Nucleus accumbens (tissue), 56 donors: ENCODE results near the gene C7orf33.
"Not testable (repeated sequence)": the region's sequence is repeated elsewhere in the genome, so short reads cannot be mapped to it uniquely, and the experiment has no call there.

Experiments used
- DNase-seq, 56 donors: peaks; one replicate each; lab custom pipeline; 2025; lab: John Stamatoyannopoulos, UW

C7orf33 gene, protein sequence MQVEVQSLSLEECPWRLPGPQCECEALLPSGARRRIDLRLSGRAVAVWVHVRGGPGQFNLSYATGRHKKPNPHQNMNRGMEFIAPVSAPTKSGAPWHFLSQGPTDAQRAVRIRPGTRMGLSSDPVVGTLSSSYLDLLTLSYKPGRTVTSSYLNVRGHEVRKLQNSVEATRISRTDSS

DNA sequence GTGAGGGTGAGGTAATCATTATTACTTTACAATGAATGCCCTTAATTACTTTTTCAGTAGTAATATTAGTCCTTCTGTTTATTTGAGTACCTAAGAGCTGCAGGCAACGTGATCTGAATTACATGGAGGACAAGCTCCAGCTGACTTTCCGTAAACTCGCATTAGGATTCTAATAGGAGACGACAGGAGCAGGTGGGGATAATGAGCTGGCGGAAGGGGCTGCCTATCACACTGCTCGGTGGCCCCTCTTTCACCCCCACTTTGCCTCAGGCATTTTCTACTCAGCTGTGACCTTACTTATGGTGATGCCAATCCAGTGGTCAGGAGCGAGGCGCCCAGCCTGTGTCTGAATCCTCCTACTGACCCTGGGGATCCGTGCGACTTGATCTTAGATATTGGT, at the start of gene C7orf33:
Gene C7orf33, plus strand, starts transcription at position 296 of the 400 bp plus-strand sequence. CDS start 160 bp downstream, outside the sequence.
- no peak for DNase-seq

DNA sequence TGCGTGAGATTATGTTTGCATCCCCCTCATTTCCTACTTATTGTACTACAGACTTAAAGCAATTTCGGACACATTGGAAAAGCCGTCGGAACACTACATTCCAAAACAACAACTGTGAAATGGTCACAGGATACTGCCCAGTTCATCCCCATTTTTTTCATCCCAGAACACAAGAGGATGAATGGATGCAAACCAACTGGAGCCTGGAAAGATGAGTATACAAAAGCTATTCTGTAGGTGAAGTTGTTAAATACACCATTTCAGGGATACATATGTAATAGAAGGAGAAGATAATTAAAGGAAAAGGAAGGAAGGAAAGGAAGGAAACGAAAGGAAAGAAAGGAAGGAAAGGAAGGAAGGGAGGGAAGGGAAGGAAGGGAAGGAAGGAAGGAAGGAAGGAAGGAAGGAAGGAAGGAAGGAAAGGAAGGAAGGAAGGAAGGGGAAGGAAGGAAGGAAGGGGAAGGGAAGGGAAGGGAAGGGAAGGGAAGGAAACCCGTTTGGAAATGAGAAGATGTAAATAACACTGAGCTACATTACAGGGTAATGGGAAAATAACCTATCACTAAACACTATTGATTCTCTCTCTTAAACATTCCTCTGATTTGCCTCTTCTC, 48.6 kb upstream of the C7orf33 start:
- no peak for DNase-seq

DNA sequence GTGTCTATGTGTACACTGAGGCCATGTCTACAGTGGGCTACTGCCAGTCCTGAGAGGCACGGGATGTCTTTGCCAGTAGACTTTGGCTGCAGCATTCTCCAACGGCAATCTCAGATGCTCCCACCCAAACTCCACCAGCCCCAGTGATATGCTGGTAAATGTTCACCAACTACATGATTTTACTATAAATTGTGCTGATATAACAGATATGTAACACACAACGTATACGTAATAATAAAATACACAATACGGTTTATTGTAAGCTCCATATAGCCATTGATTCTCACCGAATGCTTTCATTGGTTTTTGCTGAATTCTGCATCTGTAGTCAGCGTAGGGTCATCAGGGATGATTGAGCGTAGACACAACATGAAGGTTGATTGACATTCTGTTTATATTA, 47.3 kb upstream of the C7orf33 start:
- no peak for DNase-seq

DNA sequence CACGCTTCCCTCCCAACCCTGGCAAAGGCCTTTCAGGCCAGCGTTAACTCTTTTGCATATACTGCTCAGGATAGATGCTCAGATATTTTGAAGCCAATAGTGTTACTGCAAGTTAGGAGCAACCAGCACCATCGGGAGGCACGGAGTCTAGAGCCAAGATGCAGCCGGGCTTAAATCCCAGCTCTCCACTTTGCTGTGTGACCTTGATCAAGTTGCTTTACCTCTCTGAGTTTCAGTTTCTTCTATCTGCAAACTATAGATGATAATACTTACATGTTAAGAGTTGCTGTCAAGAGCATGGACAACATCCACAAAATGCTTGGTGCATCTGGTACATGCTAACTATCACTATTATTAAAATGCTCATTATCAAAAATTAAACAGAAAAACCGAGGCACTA, 45.4 kb upstream of the C7orf33 start:
- DNase-seq, result no peak

DNA sequence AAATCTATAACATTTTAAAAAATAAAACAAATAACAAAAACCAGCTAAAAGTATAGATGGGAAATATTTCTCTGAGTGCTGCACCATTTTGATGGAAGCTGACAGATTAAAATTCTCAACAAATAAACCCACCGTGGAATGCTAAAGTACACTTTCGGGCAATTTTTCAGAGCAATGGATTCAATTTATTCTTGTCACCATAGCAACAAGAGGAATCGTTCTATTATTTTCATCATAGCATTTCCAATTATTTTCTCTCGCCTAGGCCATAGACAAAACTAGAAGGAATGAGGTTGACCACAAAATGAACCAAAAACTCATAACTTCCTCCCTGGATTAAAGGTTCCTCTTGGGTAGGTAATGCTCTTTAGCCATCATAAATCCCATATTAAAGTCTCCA, 44.6 kb upstream of the C7orf33 start:
- DNase-seq, result no peak

DNA sequence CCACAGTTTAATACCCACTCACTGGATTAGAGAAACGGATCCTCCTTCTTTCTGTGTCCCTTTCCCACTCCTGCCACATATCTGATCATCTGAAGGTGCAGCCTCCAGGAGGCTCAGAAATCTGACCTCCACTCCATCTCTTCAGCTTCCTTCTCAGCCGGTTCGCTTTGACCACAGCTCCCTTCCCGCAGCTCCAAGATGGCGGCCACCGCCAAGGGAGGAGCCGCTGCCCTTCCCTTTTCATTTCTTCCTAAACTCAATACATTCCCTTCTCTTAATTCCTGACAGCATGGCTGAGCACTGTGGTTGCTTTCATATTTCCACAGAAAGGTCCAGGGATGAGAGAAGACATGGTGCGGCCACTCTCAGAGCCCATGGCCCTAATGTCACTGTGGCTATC, 43.7 kb upstream of the C7orf33 start:
- no peak for DNase-seq

DNA sequence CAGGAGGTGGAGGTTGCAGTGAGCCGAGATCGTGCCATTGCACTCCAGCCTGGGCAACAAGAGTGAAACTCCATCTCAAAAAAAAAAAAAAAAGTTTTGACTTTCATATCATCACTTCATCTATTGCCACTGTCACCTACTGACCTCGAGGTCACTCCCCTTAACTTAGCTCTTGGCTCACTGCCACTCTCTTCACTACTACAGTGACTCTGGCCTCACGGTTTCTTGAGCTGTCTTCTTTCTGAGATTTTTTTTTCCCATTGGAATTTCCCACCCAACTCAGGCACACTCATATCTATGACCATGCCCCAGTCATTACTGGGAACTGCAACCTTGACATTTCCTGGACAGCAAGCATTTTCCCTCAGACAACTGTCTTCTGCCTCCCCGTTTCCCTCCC, 42.6 kb upstream of the C7orf33 start:
- no peak for DNase-seq

DNA sequence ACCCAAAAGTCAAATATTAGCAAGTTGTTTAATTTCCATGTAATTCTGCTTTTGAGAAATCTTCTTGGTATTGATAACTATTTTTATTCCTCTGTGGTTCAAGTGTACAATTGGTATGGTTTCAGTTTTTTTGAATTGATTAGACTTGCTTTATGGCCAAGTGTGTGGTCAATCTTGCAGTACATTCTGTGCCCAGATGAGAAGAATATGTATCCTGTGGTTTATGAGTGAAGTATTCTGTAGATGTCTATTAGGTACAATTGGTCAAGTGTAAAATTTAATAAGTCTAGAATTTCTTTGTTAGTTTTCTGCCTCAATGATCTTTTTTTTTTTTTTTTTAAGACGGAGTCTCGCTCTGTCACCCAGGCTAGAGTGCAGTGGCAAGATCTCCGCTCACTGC, 36.6 kb upstream of the C7orf33 start:
- DNase-seq, result no peak

DNA sequence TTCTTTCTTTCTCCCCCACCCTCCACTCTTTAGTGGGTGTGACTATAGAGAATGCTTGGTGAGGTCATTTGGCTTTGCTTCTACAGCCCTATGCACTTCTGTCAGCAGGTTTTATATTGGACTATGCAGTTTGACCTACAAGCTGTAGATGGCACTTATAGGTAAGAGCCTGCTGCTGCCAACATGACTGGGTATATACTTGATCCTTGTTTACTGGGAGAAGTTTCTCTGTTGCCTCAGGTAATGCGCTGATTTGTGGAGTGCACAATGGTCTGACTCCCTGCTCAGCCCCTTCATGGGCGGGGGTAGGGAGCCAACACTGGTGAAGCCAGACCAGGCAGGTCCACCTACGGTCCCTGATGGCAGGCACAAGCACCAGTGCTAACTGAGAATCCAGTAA, 33.7 kb upstream of the C7orf33 start:
- no peak for DNase-seq

DNA sequence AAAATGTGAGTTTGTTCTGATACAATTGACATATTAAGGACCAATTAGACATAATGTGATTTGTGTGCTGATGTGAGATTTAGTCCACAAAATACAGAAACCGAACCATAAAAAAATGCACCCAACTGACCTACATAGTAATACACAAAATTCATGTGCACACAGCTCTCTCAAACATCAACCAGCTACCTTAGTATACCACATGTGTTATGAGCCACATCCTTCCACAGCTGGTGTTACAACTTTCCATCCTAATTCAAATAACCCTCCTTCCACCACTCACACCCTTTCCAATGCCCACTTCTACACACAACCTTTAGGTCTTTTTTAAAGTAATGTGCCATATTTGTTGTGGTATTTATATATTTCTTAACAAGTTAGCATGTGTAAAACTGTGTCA, 31.7 kb upstream of the C7orf33 start:
- DNase-seq, result no peak

DNA sequence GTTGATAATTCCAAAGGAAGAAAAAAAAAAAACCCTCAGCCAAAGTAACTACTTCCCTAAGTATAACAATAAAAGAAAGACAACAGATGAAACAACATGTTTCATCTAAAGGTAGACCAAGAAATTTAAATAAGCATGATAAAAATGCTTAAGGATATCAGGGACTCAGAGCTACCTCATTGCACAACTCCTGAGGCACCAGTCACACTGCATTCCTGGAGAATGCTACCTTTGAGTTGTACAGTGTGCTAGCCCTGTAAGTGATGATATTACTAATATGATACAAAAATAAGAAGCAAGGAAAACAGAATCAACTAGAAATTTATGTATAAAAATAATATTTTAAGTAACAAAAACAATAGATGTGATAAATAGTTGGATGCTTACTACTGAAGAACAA, 29.5 kb upstream of the C7orf33 start:
- DNase-seq, result no peak

DNA sequence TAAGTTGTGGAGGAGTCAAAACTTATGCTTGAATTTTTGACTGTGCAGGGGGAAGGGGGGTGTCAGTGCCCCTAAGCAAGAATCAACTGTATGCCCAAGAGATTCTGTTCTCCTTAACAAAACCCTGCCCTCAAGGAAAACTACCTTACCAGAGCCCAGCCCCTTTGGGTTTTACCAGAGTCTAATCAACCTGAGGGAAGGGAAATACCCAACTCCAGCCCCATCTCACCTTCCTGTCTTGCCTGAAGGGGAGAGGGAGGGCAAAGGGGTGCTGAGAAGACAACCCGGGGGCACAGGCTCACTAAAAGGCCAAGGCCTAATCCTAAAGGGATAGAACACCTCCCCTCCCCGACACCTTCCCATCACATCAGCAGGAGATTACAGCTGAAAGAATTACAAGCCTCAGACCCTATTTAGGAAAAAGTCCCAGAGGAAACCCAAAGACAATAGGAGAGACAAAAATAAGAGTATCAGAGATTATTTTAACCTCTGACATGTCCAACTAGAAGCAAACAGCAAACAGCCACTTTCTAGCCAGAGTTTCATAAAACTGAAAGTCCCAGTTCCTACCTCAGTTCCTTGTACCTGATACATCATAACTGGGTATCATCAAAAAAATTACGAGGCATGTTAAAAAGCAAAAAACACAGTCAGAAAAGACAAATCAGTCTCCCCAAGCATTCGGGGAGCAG, 26.8 kb upstream of the C7orf33 start:
- no peak for DNase-seq

DNA sequence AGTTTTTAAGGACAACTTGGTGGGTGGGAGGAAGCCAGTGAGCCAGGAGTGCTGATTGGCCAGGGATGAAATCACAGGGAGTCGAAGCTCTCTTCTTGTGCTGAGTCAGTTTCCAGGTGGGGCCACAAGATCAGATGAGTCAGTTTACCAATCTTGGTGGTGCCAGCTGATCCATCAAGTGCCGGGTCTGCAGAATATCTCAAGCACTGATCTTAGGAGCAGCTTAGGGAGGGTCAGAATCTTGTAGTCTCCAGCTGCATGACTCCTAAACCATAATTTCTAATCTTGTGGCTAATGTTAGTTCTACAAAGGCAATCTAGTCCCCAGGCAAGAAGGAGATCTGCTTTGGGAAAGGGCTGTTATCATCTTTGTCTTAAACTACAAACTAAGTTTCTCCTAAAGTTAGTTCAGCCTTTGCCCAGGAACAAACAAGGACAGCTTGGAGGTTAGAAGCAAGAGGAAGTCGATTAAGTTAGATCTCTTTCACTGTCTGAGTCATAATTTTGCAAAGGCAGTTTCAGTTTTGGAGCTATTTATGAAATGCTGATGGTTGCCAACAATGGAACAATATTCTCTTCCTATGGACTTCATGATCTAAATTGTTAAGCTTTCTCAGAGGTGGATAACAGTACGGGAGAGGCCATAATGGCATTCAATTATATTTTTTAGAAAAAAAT, 26.2 kb upstream of the C7orf33 start:
- not testable (repeated sequence) for DNase-seq

DNA sequence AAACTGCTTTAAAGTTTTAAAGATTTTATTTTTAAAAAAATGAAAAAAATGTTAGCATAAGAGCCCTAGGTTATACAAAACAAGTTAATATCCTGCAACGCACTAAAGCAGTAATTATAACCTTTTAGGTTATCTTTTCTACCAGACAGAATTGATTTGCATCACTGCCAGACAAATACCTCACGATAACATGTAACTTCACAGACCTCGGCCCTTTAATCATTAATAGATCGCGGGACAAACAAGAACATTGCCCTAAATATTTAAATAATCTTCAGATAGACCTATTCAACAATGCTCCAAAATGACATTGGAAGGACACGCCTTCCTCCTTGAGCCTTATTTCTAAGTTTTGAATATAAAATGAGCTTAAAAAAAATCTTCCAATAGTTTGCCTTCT, 23.8 kb upstream of the C7orf33 start:
- no peak for DNase-seq

DNA sequence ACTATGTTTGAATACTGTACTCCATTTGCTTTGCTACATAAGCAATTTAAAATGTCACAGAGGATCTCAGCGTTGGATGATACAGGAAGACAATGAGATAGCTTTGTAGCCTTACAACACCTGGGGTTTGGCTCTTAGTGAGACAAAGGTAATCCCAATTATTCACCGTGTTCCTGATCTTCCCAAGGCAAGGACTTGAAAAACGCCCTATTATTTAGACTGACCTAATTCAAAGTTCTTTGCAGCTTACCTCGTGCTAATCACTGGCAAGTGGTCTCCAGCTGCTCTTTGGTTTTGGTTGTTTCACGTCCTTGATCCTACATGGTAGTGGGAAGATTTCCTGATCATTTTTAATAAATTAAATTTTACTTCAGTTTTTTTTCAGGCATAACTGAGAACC, 23.0 kb upstream of the C7orf33 start:
- no peak for DNase-seq

DNA sequence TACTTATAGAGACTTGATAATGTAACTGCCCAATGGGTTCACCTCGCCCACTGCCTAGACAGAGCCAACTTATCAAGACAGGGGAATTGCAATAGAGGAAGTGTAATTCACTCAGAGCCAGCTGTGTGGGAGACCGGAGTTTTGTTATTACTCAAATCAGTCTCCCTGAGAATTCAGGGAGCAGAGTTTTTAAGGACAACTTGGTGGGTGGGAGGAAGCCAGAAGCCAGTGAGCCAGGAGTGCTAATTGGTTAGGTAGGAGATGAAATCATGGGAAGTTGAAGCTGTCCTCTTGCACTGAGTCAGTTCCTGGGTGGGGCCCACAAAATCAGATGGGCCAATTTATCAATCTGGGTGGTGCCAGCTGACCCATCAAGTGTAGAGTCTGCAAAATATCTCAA, 20.1 kb upstream of the C7orf33 start:
- no peak for DNase-seq

DNA sequence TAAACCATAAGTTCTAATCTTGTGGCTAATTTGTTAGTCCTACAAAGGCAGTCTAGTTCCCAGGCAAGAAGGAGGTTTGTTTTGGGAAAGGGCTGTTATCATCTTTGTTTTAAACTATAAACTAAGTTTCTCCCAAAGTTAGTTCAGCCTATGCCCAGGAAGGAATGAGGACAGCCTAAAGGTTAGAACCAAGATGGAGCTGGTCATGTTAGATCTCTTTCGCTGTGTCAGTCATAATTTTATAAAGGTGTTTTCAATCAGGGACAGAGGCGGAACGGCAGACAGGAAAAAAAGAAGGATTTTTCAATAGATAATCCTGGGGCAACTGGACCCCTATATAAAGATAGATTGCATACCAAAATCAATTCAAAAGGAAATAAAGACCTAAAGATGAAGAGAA, 19.6 kb upstream of the C7orf33 start:
- not testable (repeated sequence) for DNase-seq

DNA sequence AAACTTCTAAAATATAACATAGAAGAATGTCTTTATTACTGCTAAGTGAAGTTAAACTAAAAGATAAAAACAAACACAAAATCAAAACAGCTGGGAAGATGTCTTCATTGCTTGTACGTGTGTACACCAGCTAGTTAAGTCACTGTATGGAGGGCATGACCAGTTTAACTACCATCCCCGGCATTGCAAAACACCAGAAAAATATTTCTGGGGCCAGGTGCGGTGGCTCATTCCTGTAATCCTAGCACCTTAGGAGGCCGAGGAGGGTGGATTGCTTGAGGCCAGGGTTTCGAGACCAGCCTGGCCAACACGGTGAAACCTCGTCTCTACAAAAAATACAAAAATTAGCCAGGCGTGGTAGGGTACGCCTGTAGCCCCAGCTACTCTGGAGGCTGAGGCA, 19.2 kb upstream of the C7orf33 start:
- DNase-seq, result no peak

DNA sequence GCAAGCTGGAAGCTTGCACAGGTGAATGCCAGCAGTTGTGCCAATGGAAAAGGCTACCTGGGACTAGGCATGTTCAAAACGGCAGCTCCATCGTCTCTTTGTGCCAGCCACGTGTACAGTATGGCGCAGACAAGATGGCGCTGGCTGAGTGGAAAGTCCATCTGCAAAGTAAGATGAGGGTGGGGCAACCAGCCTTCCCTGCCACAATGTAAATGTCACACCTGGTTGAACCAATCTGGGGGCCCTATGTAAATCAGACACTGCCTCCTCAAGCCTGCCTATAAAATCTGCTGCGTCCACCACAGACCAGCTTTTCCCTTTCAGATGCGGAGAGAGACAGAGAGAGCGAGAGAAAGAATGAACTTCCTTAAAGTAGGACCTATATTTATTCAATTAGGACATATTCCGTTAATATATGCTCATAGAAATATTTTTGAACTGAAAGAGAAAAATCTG, 18.5 kb upstream of the C7orf33 start:
- no peak for DNase-seq

DNA sequence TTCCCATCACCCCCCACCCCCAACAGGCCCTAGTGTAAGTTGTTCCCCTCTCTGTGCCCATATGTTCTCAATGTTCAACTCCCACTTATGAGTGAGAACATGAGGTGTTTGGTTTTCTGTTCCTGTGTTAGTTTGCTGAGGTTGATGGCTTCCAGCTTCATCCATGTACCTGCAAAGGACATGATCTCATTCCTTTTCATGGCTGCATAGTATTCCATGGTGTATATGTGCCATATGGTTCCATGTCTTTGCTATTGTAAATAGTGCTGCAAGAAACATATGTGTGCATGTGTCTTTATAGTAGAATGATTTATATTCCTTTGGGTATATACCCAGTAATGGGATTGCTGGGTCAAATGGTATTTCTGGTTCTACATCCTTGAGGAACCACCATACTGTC, 17.0 kb upstream of the C7orf33 start:
- not testable (repeated sequence) for DNase-seq

DNA sequence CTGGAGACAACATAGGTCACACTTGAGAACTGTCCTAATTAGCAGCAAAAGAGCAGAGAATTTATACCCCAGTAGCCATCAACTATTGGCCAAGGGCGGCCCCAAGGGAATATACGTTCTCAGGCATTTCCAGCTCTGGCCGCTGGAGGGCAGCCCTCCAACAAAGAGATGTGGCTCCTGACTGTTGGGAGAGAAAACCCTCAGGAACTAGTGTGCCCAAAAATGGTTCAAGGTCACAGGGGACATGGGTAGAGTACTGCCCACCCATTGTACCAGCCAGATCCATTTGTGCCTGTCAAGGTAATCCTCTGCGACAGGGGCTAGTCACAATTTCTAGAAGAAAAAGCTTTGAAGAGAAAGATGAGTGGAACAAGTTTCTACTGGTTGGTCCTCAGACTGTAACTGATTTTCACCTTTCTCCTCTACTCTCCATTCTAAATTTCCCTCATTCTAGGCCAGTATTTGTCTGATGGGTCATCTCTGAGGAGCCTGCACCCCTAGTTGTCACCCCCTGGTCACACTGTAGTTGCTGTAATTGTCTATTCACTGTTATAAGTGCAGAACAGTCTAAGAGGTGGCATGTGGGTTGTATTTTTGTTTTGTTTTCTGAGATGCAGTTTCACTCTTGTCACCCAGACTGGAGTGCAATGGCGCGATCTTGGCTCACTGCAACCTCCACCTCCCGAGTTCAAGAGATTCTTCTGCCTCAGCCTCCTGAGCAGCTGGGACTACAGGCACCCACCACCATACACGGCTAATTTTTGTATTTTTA, 14.7 kb upstream of the C7orf33 start:
- peak in 45 of 56 donors; percentile 3 to 78 (median 26) for DNase-seq
